Thoracic aorta (tissue), 2 donors: ENCODE results near the gene MRPL55. TPM values are rescaled to one million over a fixed set of nuclear protein-coding genes. Genes with fewer than 3 reads are reported as not detected.

ENCODE experiments used
- ATAC-seq: fragments of 150-250 bp; one replicate; pipeline ENCODE4 v1.8.0; 2017; ENCODE audit warnings: low read depth; ENCODE audit not compliant: insufficient number of reproducible peaks, low FRiP score
- DNase-seq: peaks from one replicate; pipeline ENCODE4 v3.0.0-alpha.2; 2020; ENCODE audit warnings: low spot score
- H3K27ac ChIP-seq, 2 donors: fragments of 200-600 bp; sonication (generic); 1 replicate in 1 of 2; 2 replicates in 1 of 2; pipeline ENCODE4 v1.5.1; 2016; ENCODE audit warnings: mild to moderate bottlenecking in 2 of 2, moderate library complexity in 2 of 2
- H3K27me3 ChIP-seq: fragments of 200-600 bp; sonication (generic); replicated peaks from 2 replicates; pipeline ENCODE4 v1.6.0; 2016; ENCODE audit warnings: mild to moderate bottlenecking; ENCODE audit not compliant: insufficient read depth
- H3K36me3 ChIP-seq: fragments of 200-600 bp; sonication (generic); one replicate; pipeline ENCODE4 v1.5.1; 2016
- H3K4me1 ChIP-seq, 2 donors: fragments of 200-600 bp; sonication (generic); 1 replicate in 1 of 2; 2 replicates in 1 of 2; pipeline versions ENCODE4 v1.5.1 to v1.6.0; 2016; ENCODE audit warnings: low read depth in 2 of 2, mild to moderate bottlenecking in 1 of 2; ENCODE audit not compliant: control insufficient read depth in 1 of 2
- H3K4me3 ChIP-seq: fragments of 200-600 bp; sonication (generic); 2 replicates; pipeline ENCODE4 v1.5.1; 2016; ENCODE audit warnings: mild to moderate bottlenecking
- H3K9me3 ChIP-seq: fragments of 200-600 bp; sonication (generic); 2 replicates; pipeline ENCODE4 v1.5.1; 2016
- total RNA-seq, 2 donors: library from RNA; depleted of rRNA; stranded (reverse); fragments of >200 nt; gene quantifications; one replicate each; pipeline versions ENCODE4 v1.1.0 to v1.2.3, GENCODE V29; 2016
- TF ChIP-seq, protein P1 (sequence below): fragments of 200-600 bp; sonication (generic); IDR thresholded peaks from one replicate; pipeline ENCODE4 v1.5.1; 2019; ENCODE audit warnings: antibody characterized with exemption

The MRPL55 gene
- total RNA-seq, 2 donors from 2014 or later: 32.4 to 79.3 TPM

DNA sequence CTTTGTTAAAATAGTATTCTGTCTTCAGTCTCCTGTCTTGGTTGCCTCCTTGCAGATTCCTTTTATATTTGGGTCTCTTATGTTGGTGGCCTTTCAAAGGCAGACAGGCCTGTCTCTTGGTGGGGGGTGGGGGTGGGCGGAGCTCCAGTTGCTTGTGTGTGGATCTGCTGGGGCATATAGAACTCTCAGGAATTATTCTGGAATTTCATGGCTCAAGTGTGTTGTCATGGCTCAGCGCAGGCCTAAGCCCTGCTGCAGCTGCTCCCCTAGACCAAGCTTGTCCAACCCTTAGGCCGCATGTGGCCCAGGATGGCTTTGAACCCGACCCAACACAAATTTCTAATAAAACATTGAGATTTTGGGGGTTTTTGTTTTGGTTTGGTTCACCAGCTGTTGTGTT, 13.9 kb downstream of the MRPL55 start:
- Histone ChIP-seq H3K4me3 (no peak overlapping the region), H3K9me3 (peaks cover 9% of the 10 kb centered on the region), H3K27ac (no peak overlapping the region), H3K4me1 (peaks cover 14 to 31% of the 10 kb centered on the region in 2 donors), H3K36me3 (peaks cover 30% of the 10 kb centered on the region), H3K27me3 (no peaks in the 10 kb centered on the region)
- TF ChIP-seq, protein P1, sequence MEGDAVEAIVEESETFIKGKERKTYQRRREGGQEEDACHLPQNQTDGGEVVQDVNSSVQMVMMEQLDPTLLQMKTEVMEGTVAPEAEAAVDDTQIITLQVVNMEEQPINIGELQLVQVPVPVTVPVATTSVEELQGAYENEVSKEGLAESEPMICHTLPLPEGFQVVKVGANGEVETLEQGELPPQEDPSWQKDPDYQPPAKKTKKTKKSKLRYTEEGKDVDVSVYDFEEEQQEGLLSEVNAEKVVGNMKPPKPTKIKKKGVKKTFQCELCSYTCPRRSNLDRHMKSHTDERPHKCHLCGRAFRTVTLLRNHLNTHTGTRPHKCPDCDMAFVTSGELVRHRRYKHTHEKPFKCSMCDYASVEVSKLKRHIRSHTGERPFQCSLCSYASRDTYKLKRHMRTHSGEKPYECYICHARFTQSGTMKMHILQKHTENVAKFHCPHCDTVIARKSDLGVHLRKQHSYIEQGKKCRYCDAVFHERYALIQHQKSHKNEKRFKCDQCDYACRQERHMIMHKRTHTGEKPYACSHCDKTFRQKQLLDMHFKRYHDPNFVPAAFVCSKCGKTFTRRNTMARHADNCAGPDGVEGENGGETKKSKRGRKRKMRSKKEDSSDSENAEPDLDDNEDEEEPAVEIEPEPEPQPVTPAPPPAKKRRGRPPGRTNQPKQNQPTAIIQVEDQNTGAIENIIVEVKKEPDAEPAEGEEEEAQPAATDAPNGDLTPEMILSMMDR: no peak
- no peak for ATAC-seq
- DNase-seq: no peak

DNA sequence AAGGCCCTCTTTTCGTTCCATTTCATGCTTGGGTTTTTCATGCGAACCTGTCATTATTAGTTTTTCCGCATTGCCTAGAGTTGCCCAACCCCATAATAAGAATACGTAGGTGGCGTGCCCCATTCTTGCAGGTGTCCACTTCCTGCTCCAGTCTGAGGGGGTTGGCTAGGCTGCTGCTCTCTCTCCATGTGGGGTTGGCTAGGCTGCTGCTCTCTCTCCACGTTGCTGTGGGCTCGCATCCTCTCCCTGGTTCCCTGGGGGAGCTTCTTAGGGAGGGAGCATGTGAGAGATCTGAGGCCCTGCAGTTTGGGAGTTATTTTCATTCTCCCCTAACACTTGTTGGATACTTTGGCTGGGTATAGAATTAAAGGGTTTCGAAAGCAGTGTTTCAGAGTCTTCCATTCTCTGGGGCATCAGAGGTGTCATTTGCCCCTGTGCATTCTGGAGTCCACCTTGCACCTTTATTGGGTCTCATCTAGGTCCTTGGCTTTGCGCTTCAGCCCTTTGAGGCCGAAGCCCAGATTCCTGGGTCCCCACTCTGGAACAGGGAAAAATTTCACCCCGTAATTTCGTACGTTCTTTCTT, 14.6 kb downstream of the MRPL55 start:
- peaks cover 25% of the 10 kb centered on the region for H3K36me3 ChIP-seq
- DNase-seq: no peak
- ATAC-seq: no peak
- H3K27me3 ChIP-seq: no peaks in the 10 kb centered on the region
- H3K27ac ChIP-seq: no peak overlapping the region
- H3K4me3 ChIP-seq: no peak overlapping the region
- TF ChIP-seq, protein P1: no peak
- H3K4me1 ChIP-seq: peaks cover 20 to 38% of the 10 kb centered on the region in 2 donors
- H3K9me3 ChIP-seq: peaks cover 9% of the 10 kb centered on the region

DNA sequence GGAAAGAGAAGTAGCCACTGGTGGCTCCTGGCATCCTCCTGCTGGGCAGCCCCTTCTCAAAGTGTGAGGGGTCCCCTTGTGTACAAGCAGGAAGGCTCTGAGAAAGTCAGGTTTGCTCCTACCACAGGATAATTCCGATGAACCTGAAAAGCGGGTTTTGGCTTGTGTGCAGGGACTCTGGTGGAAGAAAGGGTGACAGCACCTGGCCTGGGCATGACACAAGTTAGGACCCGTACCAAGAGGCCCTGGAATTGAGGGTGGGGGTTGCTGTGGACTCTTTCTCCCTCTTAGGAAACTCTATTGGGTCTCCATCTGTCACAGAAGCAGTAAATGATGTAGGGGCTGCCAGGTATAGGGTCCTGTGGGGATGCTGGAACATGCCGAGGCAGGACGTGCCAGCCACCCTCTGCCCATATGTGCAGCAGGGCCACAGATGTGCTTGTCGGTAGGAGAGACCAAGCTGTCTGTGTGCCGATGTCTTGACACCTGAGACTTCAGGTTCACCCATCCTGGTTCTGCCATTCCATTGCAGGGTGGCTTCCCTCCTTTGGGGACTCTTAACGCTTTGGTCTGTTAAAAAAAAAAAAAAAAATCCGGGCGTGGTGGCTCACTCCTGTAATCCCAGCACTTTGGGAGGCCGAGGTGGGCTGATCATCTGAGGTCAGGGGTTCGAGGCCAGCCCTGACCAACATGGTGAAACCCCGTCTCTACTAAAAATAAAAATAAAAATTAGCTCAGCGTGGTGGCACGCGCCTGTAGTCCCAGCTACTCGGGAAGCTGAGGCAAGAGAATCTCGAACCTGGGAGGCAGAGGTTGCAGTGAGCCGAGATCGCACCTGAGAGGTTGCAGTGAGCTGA, 15.8 kb downstream of the MRPL55 start:
- H3K36me3 ChIP-seq: peaks cover 13% of the 10 kb centered on the region
- no peak for DNase-seq
- no peak overlapping the region for H3K4me3 ChIP-seq
- TF ChIP-seq, protein P1: no peak
- H3K4me1 ChIP-seq: peaks cover 32 to 50% of the 10 kb centered on the region in 2 donors
- no peak overlapping the region for H3K27ac ChIP-seq
- no peaks in the 10 kb centered on the region for H3K27me3 ChIP-seq
- ATAC-seq: no peak
- peaks cover 9% of the 10 kb centered on the region for H3K9me3 ChIP-seq

DNA sequence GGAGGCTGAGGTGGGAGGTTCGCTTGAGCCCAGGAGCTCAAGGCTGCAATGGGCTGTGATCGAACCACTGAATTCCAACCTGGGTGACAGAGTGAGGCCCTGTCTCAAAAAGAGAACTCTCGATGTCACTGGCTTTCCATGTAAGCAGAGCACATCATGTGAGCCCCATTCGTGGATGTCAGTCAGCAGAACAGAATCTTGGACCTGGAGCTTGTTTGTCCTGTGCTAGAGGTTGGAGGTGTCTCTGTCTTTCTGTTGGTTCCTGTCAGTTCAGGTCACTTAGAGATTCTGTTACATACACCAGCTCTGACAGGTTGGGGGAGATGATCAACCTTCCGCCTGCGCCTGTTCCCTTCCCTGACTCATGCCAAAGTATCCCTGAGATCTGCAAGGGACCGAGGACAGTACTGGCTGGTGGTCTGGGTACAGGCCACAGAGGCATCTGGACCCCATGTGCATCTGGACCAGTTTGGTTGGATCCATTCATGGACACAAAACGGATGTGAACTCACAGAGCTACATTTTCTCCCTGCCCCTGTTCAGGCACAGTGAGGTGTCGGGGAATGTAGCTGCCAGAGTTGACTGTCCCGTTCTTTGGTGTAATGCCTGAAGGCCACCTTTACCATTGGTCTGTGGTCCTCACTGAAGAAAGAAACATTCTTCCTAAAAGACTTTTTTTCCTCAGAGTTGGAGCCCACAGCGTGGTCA, 16.6 kb downstream of the MRPL55 start:
- DNase-seq: no peak
- no peak overlapping the region for H3K4me3 ChIP-seq
- TF ChIP-seq, protein P1: no peak
- ATAC-seq: no peak
- H3K4me1 ChIP-seq: peaks cover 39 to 58% of the 10 kb centered on the region in 2 donors
- H3K9me3 ChIP-seq: peaks cover 9% of the 10 kb centered on the region
- peaks cover 5% of the 10 kb centered on the region for H3K36me3 ChIP-seq
- H3K27me3 ChIP-seq: no peaks in the 10 kb centered on the region
- no peak overlapping the region for H3K27ac ChIP-seq

DNA sequence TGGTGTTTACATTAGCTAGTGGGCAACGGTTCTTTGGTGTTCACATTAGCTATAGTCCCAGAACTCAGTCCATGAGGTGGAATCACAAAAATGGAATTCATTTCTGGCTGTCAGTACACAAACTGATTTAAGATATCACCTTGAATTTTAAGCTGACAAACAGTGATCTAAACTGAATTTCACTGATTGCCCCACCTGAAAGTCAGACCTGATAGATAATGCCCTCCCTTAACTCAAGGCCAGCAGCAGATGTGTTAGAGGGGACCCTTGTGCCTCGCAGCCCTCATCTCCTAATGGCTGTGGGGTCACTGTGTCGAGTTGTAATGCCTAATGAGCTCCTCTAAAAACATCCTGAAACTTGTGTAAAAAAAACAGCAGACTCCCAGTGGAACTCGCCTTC, 18.0 kb downstream of the MRPL55 start:
- peaks cover 54 to 68% of the 10 kb centered on the region in 2 donors for H3K4me1 ChIP-seq
- DNase-seq (no peak), ATAC-seq (no peak)
- H3K27ac ChIP-seq: no peak overlapping the region
- no peaks in the 10 kb centered on the region for H3K36me3 ChIP-seq
- TF ChIP-seq, protein P1: no peak
- no peaks in the 10 kb centered on the region for H3K27me3 ChIP-seq
- H3K9me3 ChIP-seq: peaks cover 9% of the 10 kb centered on the region
- no peak overlapping the region for H3K4me3 ChIP-seq
